Psoas muscle (tissue), 8 donors: ENCODE measurements around the gene MADD. TPM values are rescaled to one million over a fixed set of nuclear protein-coding genes. Genes with fewer than 3 reads are reported as not detected.

Source experiments
- ATAC-seq, 4 donors: fragments of 200-7000 bp; cut with Tn5 transposase; one replicate each; pipeline ENCODE4 v1.9.1; 2020; ENCODE audit warnings: moderate library complexity in 3 of 4, mild to moderate bottlenecking in 2 of 4
- DNase-seq, 2 donors: peaks; one replicate each; pipeline ENCODE4 v3.0.0-alpha.2; 2020
- H3K27ac ChIP-seq: fragments of 200-600 bp; one replicate; pipeline ENCODE4 v1.8.0; 2022
- H3K27me3 ChIP-seq, 3 donors: fragments of 200-600 bp in 1 of 3; one replicate each; pipeline versions ENCODE4 v1.6.1 to v1.8.0; 2013 to 2022; ENCODE audit warnings: low read length in 2 of 3, mild to moderate bottlenecking in 2 of 3, moderate library complexity in 1 of 3; ENCODE audit not compliant: insufficient read depth in 3 of 3
- H3K36me3 ChIP-seq, 2 donors: fragments of 200-600 bp in 1 of 2; one replicate each; pipeline versions ENCODE4 v1.6.1 to v1.8.0; 2013 to 2022; ENCODE audit warnings: low read depth in 1 of 2, mild to moderate bottlenecking in 1 of 2, moderate library complexity in 1 of 2; ENCODE audit not compliant: insufficient read depth in 1 of 2
- H3K4me1 ChIP-seq: fragments of 200-600 bp; one replicate; pipeline ENCODE4 v1.8.0; 2022
- H3K4me3 ChIP-seq: fragments of 200-600 bp; one replicate; pipeline ENCODE4 v1.8.0; 2022; ENCODE audit warnings: mild to moderate bottlenecking
- H3K9me3 ChIP-seq: fragments of 200-600 bp; one replicate; pipeline ENCODE4 v1.8.0; 2022
- WGBS, 3 donors: extraction: QIAGEN DNeasy Blood & Tissue Kit; methylation state at CpG; one replicate each; pipeline versions ENCODE4 v1.1.6 to v1.1.7; 2013; 5-methylcytosine and 5-hydroxymethylcytosine counted together
- intact Hi-C, 2 donors: fragments of 100-400 bp; cut with DNase I; formaldehyde crosslinking; loops; one replicate each; pipeline versions ENCODE4 v1.11.0 to v1.14.2; 2022
- polyA plus RNA-seq, 3 donors: library from polyadenylated mRNA; stranded (reverse); fragments of 200-250 nt; gene quantifications; one replicate each; pipeline ENCODE4 v1.2.3, GENCODE V29; 2013
- total RNA-seq, 4 donors: library from RNA; stranded (reverse); fragmentation: NEBNext Ultra II Directional in 2 of 4; extraction: Animal tissue kit (Norgen Biotek cat#: 25700) in 2 of 4; gene quantifications; one replicate each; pipeline versions ENCODE4 v1.2.1 to v1.2.4, GENCODE V29; 2021 to 2023
- TF ChIP-seq, protein P1 (sequence below): fragments of 200-600 bp; IDR thresholded peaks from one replicate; pipeline ENCODE4 v1.8.0; 2022; ENCODE audit warnings: antibody characterized with exemption
- donor health status: healthy with polysubstance abuse.
- donor health status: DM: no; HTN: no; CAD: no; lungs with moderate emphysema.
- donor health status: Bipolar disorder and iron deficiency.
- donor health status: healthy.
- donor health status: DM: yes; HTN: yes; CAD: no.
- donor health status: DM: no; HTN: no; CAD: no.
- donor health status: DM: no; HTN: no; CAD: no.
- donor health status: DM: yes; HTN: yes; CAD: no.

The MADD gene
- total and polyA plus RNA-seq, 7 donors: 11.5 to 33.6 (median 19.5) TPM

- no peak for DNase-seq
- TF ChIP-seq, protein P1, sequence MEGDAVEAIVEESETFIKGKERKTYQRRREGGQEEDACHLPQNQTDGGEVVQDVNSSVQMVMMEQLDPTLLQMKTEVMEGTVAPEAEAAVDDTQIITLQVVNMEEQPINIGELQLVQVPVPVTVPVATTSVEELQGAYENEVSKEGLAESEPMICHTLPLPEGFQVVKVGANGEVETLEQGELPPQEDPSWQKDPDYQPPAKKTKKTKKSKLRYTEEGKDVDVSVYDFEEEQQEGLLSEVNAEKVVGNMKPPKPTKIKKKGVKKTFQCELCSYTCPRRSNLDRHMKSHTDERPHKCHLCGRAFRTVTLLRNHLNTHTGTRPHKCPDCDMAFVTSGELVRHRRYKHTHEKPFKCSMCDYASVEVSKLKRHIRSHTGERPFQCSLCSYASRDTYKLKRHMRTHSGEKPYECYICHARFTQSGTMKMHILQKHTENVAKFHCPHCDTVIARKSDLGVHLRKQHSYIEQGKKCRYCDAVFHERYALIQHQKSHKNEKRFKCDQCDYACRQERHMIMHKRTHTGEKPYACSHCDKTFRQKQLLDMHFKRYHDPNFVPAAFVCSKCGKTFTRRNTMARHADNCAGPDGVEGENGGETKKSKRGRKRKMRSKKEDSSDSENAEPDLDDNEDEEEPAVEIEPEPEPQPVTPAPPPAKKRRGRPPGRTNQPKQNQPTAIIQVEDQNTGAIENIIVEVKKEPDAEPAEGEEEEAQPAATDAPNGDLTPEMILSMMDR: no peak
- no peaks in the 10 kb centered on the region for H3K9me3 ChIP-seq
- intact Hi-C loops: loop anchor here (5.0 kb wide), 2 partner anchors 81 to 99 kb away; partner anchors contain the start of gene ARFGAP2 (in 1 of the 2)
- H3K27ac ChIP-seq: peak overlapping the region; percentile 66
- no peak for ATAC-seq
- WGBS, 3 donors: 45 to 58% (median 48%) methylated on average over 11 of the region's 11 CpGs
- peaks cover 13% of the 10 kb centered on the region for H3K4me1 ChIP-seq
- peaks cover 0 to 8% of the 10 kb centered on the region in 2 donors for H3K36me3 ChIP-seq
- H3K4me3 ChIP-seq: peak overlapping the region; percentile 55
- no peaks in the 10 kb centered on the region for H3K27me3 ChIP-seq
These were observed 11.5 kb upstream of the MADD start for GRCh38 chr11:47258317-47258902.

GRCh38 chr11:47259232-47259977, 10.5 kb upstream of the MADD start:
- intact Hi-C loops: loop anchor here (1.0 to 5.0 kb wide), 3 partner anchors 82 to 98 kb away; partner anchors contain the start of gene ARFGAP2 (in 1 of the 2)
- no peaks in the 10 kb centered on the region for H3K27me3 ChIP-seq
- peaks cover 8% of the 10 kb centered on the region for H3K4me1 ChIP-seq
- ATAC-seq (peak; percentile 50 to 62 (median 62)), DNase-seq (peak in 1 of 2 donors; percentile 54)
- H3K27ac ChIP-seq: peak overlapping the region; percentile 9
- H3K36me3 ChIP-seq: peaks cover 0 to 8% of the 10 kb centered on the region in 2 donors
- H3K4me3 ChIP-seq: peak overlapping the region; percentile 55
- 44 to 57% (median 46%) methylated on average over 10 of the region's 10 CpGs for WGBS, 3 donors
- no peaks in the 10 kb centered on the region for H3K9me3 ChIP-seq
- TF ChIP-seq, protein P1: peak; percentile 68

DNA sequence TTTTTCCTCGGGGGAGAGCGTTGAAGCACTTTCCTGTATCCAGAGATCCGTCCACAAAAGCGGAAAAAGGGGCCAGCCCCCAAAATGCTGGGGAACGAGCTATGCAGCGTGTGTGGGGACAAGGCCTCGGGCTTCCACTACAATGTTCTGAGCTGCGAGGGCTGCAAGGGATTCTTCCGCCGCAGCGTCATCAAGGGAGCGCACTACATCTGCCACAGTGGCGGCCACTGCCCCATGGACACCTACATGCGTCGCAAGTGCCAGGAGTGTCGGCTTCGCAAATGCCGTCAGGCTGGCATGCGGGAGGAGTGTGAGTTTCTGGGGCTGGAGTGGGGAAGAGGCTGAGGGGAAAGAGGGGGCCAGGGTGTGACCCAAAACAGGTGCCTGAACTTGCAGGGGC, 9.6 kb upstream of the MADD start:
- H3K4me3 ChIP-seq: no peak overlapping the region
- H3K36me3 ChIP-seq: peaks cover 0 to 8% of the 10 kb centered on the region in 2 donors
- WGBS, 3 donors: 91 to 93% (median 92%) methylated on average over 19 of the region's 19 CpGs
- H3K4me1 ChIP-seq: peaks cover 8% of the 10 kb centered on the region
- peak in 1 of 2 donors; percentile 43 for DNase-seq
- intact Hi-C loops: loop anchor here in 1 of 2 donors (10.0 kb wide), 1 partner anchor 366 kb away; no protein-coding TSS in a partner anchor
- H3K27ac ChIP-seq: no peak overlapping the region
- no peaks in the 10 kb centered on the region for H3K27me3 ChIP-seq
- TF ChIP-seq, protein P1: no peak
- ATAC-seq: no peak
- no peaks in the 10 kb centered on the region for H3K9me3 ChIP-seq

GRCh38 chr11:47261291-47261800, 8.6 kb upstream of the MADD start:
- ATAC-seq (no peak), DNase-seq (peak in 1 of 2 donors; percentile 40)
- no peak overlapping the region for H3K27ac ChIP-seq
- peaks cover 0 to 13% of the 10 kb centered on the region in 2 donors for H3K36me3 ChIP-seq
- H3K27me3 ChIP-seq: no peaks in the 10 kb centered on the region
- no peaks in the 10 kb centered on the region for H3K4me1 ChIP-seq
- TF ChIP-seq, protein P1: no peak
- WGBS, 3 donors: 84 to 90% (median 85%) methylated on average over 22 of the region's 22 CpGs
- no peaks in the 10 kb centered on the region for H3K9me3 ChIP-seq
- intact Hi-C loops: loop anchor here in 1 of 2 donors (10.0 kb wide), 1 partner anchor 367 kb away; no protein-coding TSS in a partner anchor
- H3K4me3 ChIP-seq: no peak overlapping the region
